SU-DHL-6 (cell line): ENCODE results near the gene MALRD1.

Source experiments
- CTCF ChIP-seq: fragments of 200-600 bp; sonication (generic); IDR thresholded peaks from one replicate; pipeline ENCODE4 v1.5.1; 2017; ENCODE audit warnings: antibody characterized with exemption, mild to moderate bottlenecking, low read length, moderate library complexity; ENCODE audit not compliant: insufficient read depth, poor library complexity, severe bottlenecking
- EZH2phosphoT487 ChIP-seq: fragments of 200-600 bp; sonication (generic), shearing (Covaris generic); conservative IDR thresholded peaks from 2 replicates; pipeline ENCODE4 v1.6.1; 2018; ENCODE audit warnings: mild to moderate bottlenecking, antibody characterized with exemption, low read length, moderate library complexity, mixed read lengths

- TF ChIP-seq EZH2phosphoT487 (no peak), CTCF (no peak)
Observed at GRCh38 chr10:19638182-19638895, 589.7 kb downstream of the MALRD1 start.
